ENCODE measurements around the gene TMCC3.

TMCC3 gene

DNA sequence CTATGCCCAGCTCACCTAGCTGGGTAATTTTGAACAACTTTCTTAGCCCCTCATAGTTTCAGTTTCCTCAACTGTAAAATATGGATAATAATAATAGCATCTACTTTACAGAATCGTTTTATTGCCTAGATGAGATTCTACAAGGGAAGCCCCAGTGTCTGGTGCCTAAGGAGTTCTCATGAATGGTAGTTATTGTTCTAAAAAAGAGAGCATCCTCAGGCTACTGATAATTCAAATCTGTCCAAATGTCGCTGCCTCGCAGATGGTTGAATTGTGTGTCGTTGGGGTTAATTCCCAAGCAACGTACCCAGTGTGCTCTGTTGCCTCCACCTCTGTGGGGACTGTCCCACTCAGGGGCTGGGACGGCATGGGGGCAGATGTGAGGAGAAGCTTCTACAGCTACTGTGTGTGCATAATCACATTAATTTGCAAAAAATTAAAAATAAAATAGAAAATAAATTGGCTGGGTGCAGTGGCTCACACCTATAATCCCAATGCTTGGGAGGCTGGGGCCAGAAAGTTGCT is 119.1 kb downstream of the TMCC3 start:
- no peak for DNase-seq

DNA sequence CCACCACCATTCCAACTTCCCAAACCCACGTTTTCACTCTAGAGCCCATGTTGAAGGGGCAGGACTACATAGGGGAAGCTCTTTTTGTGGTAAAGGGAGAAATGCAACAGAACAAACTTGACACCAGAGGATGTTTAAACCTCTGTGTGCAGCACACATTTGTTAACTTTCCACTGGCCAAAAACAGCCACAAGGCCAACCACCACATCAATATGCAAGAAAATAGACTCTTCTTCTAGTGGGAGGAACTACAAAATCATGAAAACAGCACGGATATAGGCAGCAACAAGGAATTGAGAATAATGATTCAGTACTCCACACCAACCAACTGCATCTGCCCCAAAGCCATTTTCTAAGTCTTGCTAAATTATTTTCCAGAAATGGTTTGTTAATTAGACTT is 124.4 kb downstream of the TMCC3 start:
- DNase-seq = no peak

Measured in C1 segment of cervical spinal cord (tissue), 14 donors.